GM19328 (cell line): Measurements from ENCODE around the gene NHLRC4.

ENCODE experiments used
- ATAC-seq: cut with Tn5 transposase; IDR thresholded peaks from one replicate; pipeline ENCODE4 v1.9.1; 2021; ENCODE audit warnings: mild to moderate bottlenecking, moderate library complexity; ENCODE audit not compliant: unreplicated experiment

NHLRC4 gene

GRCh38 chr16:552171-552570 lies 14.6 kb upstream of the NHLRC4 start:
- no peak for ATAC-seq

GRCh38 chr16:553601-554296 lies 13.1 kb upstream of the NHLRC4 start:
- ATAC-seq, result no peak

GRCh38 chr16:554297-554621 lies 12.5 kb upstream of the NHLRC4 start:
- no peak for ATAC-seq

- no peak for ATAC-seq
These were observed 12.0 kb upstream of the NHLRC4 start for GRCh38 chr16:554640-555365.

- no peak for ATAC-seq
These were observed 11.0 kb upstream of the NHLRC4 start for GRCh38 chr16:555528-556473.

GRCh38 chr16:556474-557173 lies 10.2 kb upstream of the NHLRC4 start:
- ATAC-seq, result no peak

GRCh38 chr16:557463-558297 lies 9.1 kb upstream of the NHLRC4 start:
- ATAC-seq, result no peak

GRCh38 chr16:558298-559020 lies 8.3 kb upstream of the NHLRC4 start:
- no peak for ATAC-seq

- ATAC-seq, result no peak
These were observed 7.8 kb upstream of the NHLRC4 start for GRCh38 chr16:559021-559380.

GRCh38 chr16:559411-560203 lies 7.2 kb upstream of the NHLRC4 start:
- no peak for ATAC-seq

- no peak for ATAC-seq
These were observed 6.6 kb upstream of the NHLRC4 start, which contains the start of gene PRR35 for GRCh38 chr16:560204-560700. Gene PRR35 (plus strand): TSS chr16:560394. CDS start chr16:563295, 2,901 bp downstream.

- no peak for ATAC-seq
These were observed 5.9 kb upstream of the NHLRC4 start for GRCh38 chr16:560701-561412.

- no peak for ATAC-seq
These were observed 5.4 kb upstream of the NHLRC4 start for GRCh38 chr16:561413-561794.

- no peak for ATAC-seq
These were observed 4.6 kb upstream of the NHLRC4 start for GRCh38 chr16:561957-562938.

GRCh38 chr16:563072-563644 lies 3.6 kb upstream of the NHLRC4 start:
- no peak for ATAC-seq

GRCh38 chr16:564690-565418 lies 2.0 kb upstream of the NHLRC4 start:
- no peak for ATAC-seq
